ENCODE results near the gene PLB1.

Gene PLB1

DNA sequence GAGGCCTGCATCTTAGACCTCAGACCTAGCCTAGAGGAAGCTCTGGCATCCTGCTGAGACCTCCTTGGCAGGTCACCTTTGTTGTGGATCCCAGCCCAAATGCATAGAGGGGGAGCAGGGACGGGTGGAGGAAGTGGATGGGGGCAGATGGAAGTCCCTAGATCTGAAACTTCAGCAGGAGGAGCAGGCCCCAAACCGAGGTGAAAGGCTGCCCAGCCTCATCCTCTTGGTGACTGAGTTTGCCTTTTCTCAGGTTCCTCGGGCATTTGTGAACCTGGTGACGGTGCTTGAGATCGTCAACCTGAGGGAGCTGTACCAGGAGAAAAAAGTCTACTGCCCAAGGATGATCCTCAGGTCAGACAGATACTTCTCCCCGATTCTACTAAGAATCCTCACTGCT lies 86.3 kb downstream of the PLB1 start:
- Histone ChIP-seq H3K4me3 (no peak overlapping the region), H3K36me3 (no peaks in the 10 kb centered on the region), H3K27ac (peak overlapping the region in 1 of 2 donors; percentile 63), H3K4me1 (peaks cover 0 to 23% (median 17%) of the 10 kb centered on the region in 4 donors), H3K9me3 (no peaks in the 10 kb centered on the region), H3K27me3 (no peaks in the 10 kb centered on the region)
- intact Hi-C loops (cut with DNase I; ENCODE audit: low total_unique reads), result no loop called here
- no peak for DNase-seq
- no peak for TF ChIP-seq CTCF (IDR thresholded peaks at IDR 0.05)

DNA sequence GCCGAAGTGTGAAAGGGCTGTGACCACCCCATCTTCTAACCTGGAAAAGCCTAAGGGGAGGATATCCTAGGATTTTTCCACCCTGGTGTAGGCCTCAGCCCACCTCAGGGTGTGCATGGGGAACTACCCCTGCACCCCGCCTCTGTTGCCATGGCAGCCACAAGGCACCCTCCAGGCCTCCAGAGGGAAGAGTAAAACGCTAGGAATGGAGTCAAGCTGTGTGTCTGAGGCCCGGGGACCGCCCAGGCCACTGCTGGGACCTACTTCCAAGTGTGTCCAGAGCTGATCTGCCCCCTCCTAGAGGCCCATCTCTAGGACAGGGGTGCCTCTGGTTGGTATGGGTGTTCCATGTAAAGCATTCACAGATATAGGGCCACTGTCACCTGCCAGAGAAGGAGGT lies 86.7 kb downstream of the PLB1 start:
- no peak overlapping the region for H3K4me3 ChIP-seq
- TF ChIP-seq CTCF (IDR thresholded peaks at IDR 0.05), result no peak
- H3K27me3 ChIP-seq, result no peaks in the 10 kb centered on the region
- H3K4me1 ChIP-seq, result peaks cover 0 to 25% (median 17%) of the 10 kb centered on the region in 4 donors
- no peaks in the 10 kb centered on the region for H3K36me3 ChIP-seq
- no peak for DNase-seq
- intact Hi-C loops (cut with DNase I; ENCODE audit: low total_unique reads), result no loop called here
- H3K27ac ChIP-seq, result peak overlapping the region in 1 of 2 donors; percentile 63
- no peaks in the 10 kb centered on the region for H3K9me3 ChIP-seq

- H3K4me3 ChIP-seq, result no peak overlapping the region
- intact Hi-C loops (cut with DNase I; ENCODE audit: low total_unique reads), result no loop called here
- TF ChIP-seq CTCF (IDR thresholded peaks at IDR 0.05), result no peak
- H3K4me1 ChIP-seq, result peaks cover 0 to 31% (median 17%) of the 10 kb centered on the region in 4 donors
- peak overlapping the region; percentile 63 to 84 for H3K27ac ChIP-seq
- no peaks in the 10 kb centered on the region for H3K9me3 ChIP-seq
- peak; percentile 85 to 93 for DNase-seq
- no peaks in the 10 kb centered on the region for H3K36me3 ChIP-seq
- H3K27me3 ChIP-seq, result no peaks in the 10 kb centered on the region
These were observed 88.2 kb downstream of the PLB1 start for GRCh38 chr2:28583899-28584553.

- intact Hi-C loops (cut with DNase I; ENCODE audit: low total_unique reads), result no loop called here
- Histone ChIP-seq H3K27ac (no peak overlapping the region), H3K4me3 (no peak overlapping the region), H3K36me3 (no peaks in the 10 kb centered on the region), H3K27me3 (no peaks in the 10 kb centered on the region), H3K4me1 (peaks cover 0 to 31% (median 17%) of the 10 kb centered on the region in 4 donors), H3K9me3 (no peaks in the 10 kb centered on the region)
- TF ChIP-seq CTCF (IDR thresholded peaks at IDR 0.05), result no peak
- no peak for DNase-seq
These were observed 91.0 kb downstream of the PLB1 start for GRCh38 chr2:28586867-28587266.

GRCh38 chr2:28587526-28588291 lies 91.8 kb downstream of the PLB1 start:
- TF ChIP-seq CTCF (IDR thresholded peaks at IDR 0.05), result no peak
- H3K9me3 ChIP-seq, result no peaks in the 10 kb centered on the region
- H3K36me3 ChIP-seq, result no peaks in the 10 kb centered on the region
- no peak overlapping the region for H3K27ac ChIP-seq
- no peak overlapping the region for H3K4me3 ChIP-seq
- DNase-seq, result no peak
- intact Hi-C loops (cut with DNase I; ENCODE audit: low total_unique reads), result no loop called here
- peaks cover 0 to 31% (median 17%) of the 10 kb centered on the region in 4 donors for H3K4me1 ChIP-seq
- no peaks in the 10 kb centered on the region for H3K27me3 ChIP-seq

Measured in tibial artery (tissue), 4 donors.